ENCODE data around the gene RASL12.

The RASL12 gene

GRCh38 chr15:65067645-65068402 lies at the start of gene RASL12:
Gene RASL12, minus strand, starts transcription at chr15:65067991. Its CDS starts 156 bp downstream, at chr15:65067835.
- no peak for TF ChIP-seq CTCF (IDR thresholded peaks at IDR 0.05)
- peak within 1 kb of the TSS; percentile 87 for H3K4me3 ChIP-seq
- no peak for DNase-seq (ENCODE audit: low spot score)
- peak within 1 kb of the TSS; percentile 98 to 100 for H3K27ac ChIP-seq

GRCh38 chr15:65115542-65115941 lies 47.8 kb upstream of the RASL12 start:
- Histone ChIP-seq H3K4me3 (no peak overlapping the region), H3K27ac (no peak overlapping the region)
- TF ChIP-seq CTCF (IDR thresholded peaks at IDR 0.05), result no peak
- no peak for DNase-seq (ENCODE audit: low spot score)

- TF ChIP-seq CTCF (IDR thresholded peaks at IDR 0.05), result no peak
- Histone ChIP-seq H3K4me3 (no peak within 1 kb of the TSS), H3K27ac (no peak within 1 kb of the TSS)
- DNase-seq (ENCODE audit: low spot score), result no peak
Observed at GRCh38 chr15:65115086-65115485, 47.3 kb upstream of the RASL12 start, which contains the start of gene UBAP1L. Gene UBAP1L, minus strand, starts transcription at chr15:65115200. Its CDS starts 8,985 bp downstream, at chr15:65106215.

- DNase-seq (ENCODE audit: low spot score), result no peak
- no peak for TF ChIP-seq CTCF (IDR thresholded peaks at IDR 0.05)
- no peak overlapping the region for H3K4me3 ChIP-seq
- peak overlapping the region in 1 of 2 donors; percentile 35 for H3K27ac ChIP-seq
Observed at GRCh38 chr15:65110676-65111292, 43.0 kb upstream of the RASL12 start.

- DNase-seq (ENCODE audit: low spot score), result no peak
- no peak overlapping the region for H3K27ac ChIP-seq
- TF ChIP-seq CTCF (IDR thresholded peaks at IDR 0.05), result no peak
- no peak overlapping the region for H3K4me3 ChIP-seq
Observed at GRCh38 chr15:65106011-65106590, 38.3 kb upstream of the RASL12 start.

- TF ChIP-seq CTCF (IDR thresholded peaks at IDR 0.05), result no peak
- Histone ChIP-seq H3K4me3 (no peak overlapping the region), H3K27ac (no peak overlapping the region)
- no peak for DNase-seq (ENCODE audit: low spot score)
Observed at GRCh38 chr15:65105038-65105437, 37.2 kb upstream of the RASL12 start.

Measured in coronary artery (tissue), 2 donors.